Gastrocnemius medialis (tissue), 4 donors: ENCODE measurements around the gene GIMAP6. TPM values are rescaled to one million over a fixed set of nuclear protein-coding genes. Genes with fewer than 3 reads are reported as not detected.
"Not testable (repeated sequence)": the region's sequence is repeated elsewhere in the genome, so short reads cannot be mapped to it uniquely, and the experiment has no call there.

Experiments used
- ATAC-seq, 2 donors: fragments of 150-250 bp; one replicate each; pipeline ENCODE4 v1.9.1; 2016
- DNase-seq, 2 donors: peaks; one replicate each; pipeline ENCODE4 v3.0.0-alpha.2; 2019
- H3K27ac ChIP-seq, 4 donors: fragments of 200-600 bp; sonication (generic); 1 replicate in 1 of 4; 2 replicates in 3 of 4; pipeline ENCODE4 v1.5.1; 2016 to 2018; ENCODE audit warnings: mild to moderate bottlenecking in 2 of 4, moderate library complexity in 1 of 4
- H3K27me3 ChIP-seq, 3 donors: fragments of 200-600 bp; sonication (generic) in 2 of 3; 1 replicate in 1 of 3; 2 replicates in 2 of 3; pipeline versions ENCODE4 v1.5.1 to v1.6.0; 2016 to 2019; ENCODE audit warnings: mild to moderate bottlenecking in 1 of 3, moderate library complexity in 1 of 3
- H3K36me3 ChIP-seq, 2 donors: fragments of 200-600 bp; sonication (generic) in 1 of 2; one replicate each; pipeline ENCODE4 v1.5.1; 2017 to 2018
- H3K4me1 ChIP-seq, 2 donors: fragments of 200-600 bp; sonication (generic) in 1 of 2; one replicate each; pipeline ENCODE4 v1.5.1; 2016 to 2017; ENCODE audit warnings: mild to moderate bottlenecking in 2 of 2
- H3K4me3 ChIP-seq, 4 donors: fragments of 200-600 bp; sonication (generic) in 3 of 4; 1 replicate in 1 of 4; 2 replicates in 3 of 4; pipeline ENCODE4 v1.5.1; 2016 to 2019; ENCODE audit warnings: mild to moderate bottlenecking in 2 of 4
- H3K9me3 ChIP-seq, 3 donors: fragments of 200-600 bp; sonication (generic) in 2 of 3; 1 replicate in 1 of 3; 2 replicates in 2 of 3; pipeline ENCODE4 v1.5.1; 2016 to 2019
- CTCF ChIP-seq, 5 experiments: fragments of 450-650 bp in 3 of 5; fragments of 200-600 bp in 2 of 5; sonication (generic) in 2 of 5; IDR thresholded peaks in 4 of 5; conservative IDR thresholded peaks in 1 of 5; 1 replicate in 4 of 5; 2 replicates in 1 of 5; pipeline ENCODE4 v1.5.1; 2016 to 2019; ENCODE audit warnings: antibody characterized with exemption in 5 of 5, mild to moderate bottlenecking in 3 of 5, moderate library complexity in 3 of 5
- POLR2A ChIP-seq, 2 donors: fragments of 450-650 bp; IDR thresholded peaks; one replicate each; pipeline ENCODE4 v1.6.1; 2017; ENCODE audit warnings: antibody characterized with exemption in 2 of 2, mild to moderate bottlenecking in 2 of 2, moderate library complexity in 2 of 2
- in situ Hi-C, 4 donors: fragments of 200-750 bp; cut with MboI; loops; one replicate each; pipeline versions ENCODE4 v1.15.0 to v1.8.0; 2017; ENCODE audit warnings: low sequenced_read_pairs in 4 of 4
- intact Hi-C: fragments of 100-400 bp; cut with DNase I; formaldehyde crosslinking; loops from one replicate; pipeline ENCODE4 v1.15.1; 2023; ENCODE audit warnings: low total_unique reads
- total RNA-seq, 4 donors: library from RNA; depleted of rRNA; stranded (reverse); fragments of >200 nt; gene quantifications; one replicate each; pipeline versions ENCODE4 v1.1.0 to v1.2.3, GENCODE V29; 2016

Gene GIMAP6
- total RNA-seq, 4 donors from 2014 or later: 8.5 to 27.8 (median 12.4) TPM

- ATAC-seq: peak; percentile 9 to 21
- peak overlapping the region; percentile 44 to 76 (median 70) for H3K27ac ChIP-seq
- no peak overlapping the region for H3K4me3 ChIP-seq
- no peaks in the 10 kb centered on the region for H3K27me3 ChIP-seq
- no peaks in the 10 kb centered on the region for H3K9me3 ChIP-seq
- intact Hi-C loops: no loop called here
- no peaks in the 10 kb centered on the region for H3K36me3 ChIP-seq
- DNase-seq: no peak
- TF ChIP-seq POLR2A (IDR thresholded peaks at IDR 0.05): no peak
- TF ChIP-seq CTCF (IDR thresholded peaks at IDR 0.05 in 4 of 5, conservative IDR thresholded peaks at IDR 0.05 in 1 of 5): no peak
- no peaks in the 10 kb centered on the region for H3K4me1 ChIP-seq
- in situ Hi-C loops: no loop called here
Measured at GRCh38 chr7:150586068-150586784, 46.0 kb downstream of the GIMAP6 start.

- intact Hi-C loops: no loop called here
- ATAC-seq (no peak), DNase-seq (no peak)
- TF ChIP-seq CTCF (IDR thresholded peaks at IDR 0.05 in 4 of 5, conservative IDR thresholded peaks at IDR 0.05 in 1 of 5) (no peak), POLR2A (IDR thresholded peaks at IDR 0.05) (no peak)
- Histone ChIP-seq H3K4me1 (no peaks in the 10 kb centered on the region), H3K9me3 (no peaks in the 10 kb centered on the region), H3K36me3 (no peaks in the 10 kb centered on the region), H3K4me3 (no peak overlapping the region), H3K27ac (peak overlapping the region; percentile 44 to 76 (median 70)), H3K27me3 (no peaks in the 10 kb centered on the region)
- in situ Hi-C loops: no loop called here
Measured at GRCh38 chr7:150585199-150585598, 47.0 kb downstream of the GIMAP6 start.

- Histone ChIP-seq H3K27me3 (no peaks in the 10 kb centered on the region), H3K4me1 (no peaks in the 10 kb centered on the region), H3K27ac (no peak overlapping the region), H3K9me3 (no peaks in the 10 kb centered on the region), H3K4me3 (no peak overlapping the region), H3K36me3 (no peaks in the 10 kb centered on the region)
- ATAC-seq (no peak), DNase-seq (no peak)
- in situ Hi-C loops (no loop called here), intact Hi-C loops (no loop called here)
- no peak for TF ChIP-seq POLR2A (IDR thresholded peaks at IDR 0.05)
- no peak for TF ChIP-seq CTCF (IDR thresholded peaks at IDR 0.05 in 4 of 5, conservative IDR thresholded peaks at IDR 0.05 in 1 of 5)
Measured at GRCh38 chr7:150580638-150581394, 51.4 kb downstream of the GIMAP6 start.

GRCh38 chr7:150579979-150580637, 52.1 kb downstream of the GIMAP6 start:
- in situ Hi-C loops, H3K27ac ChIP-seq, intact Hi-C loops, H3K4me3 ChIP-seq, DNase-seq, H3K9me3 ChIP-seq, H3K36me3 ChIP-seq, H3K27me3 ChIP-seq, ATAC-seq, H3K4me1 ChIP-seq: not testable (repeated sequence)

Other genes with a start within 250 kb of the GIMAP6 start
- gene GIMAP8, start 181.8 kb downstream of the GIMAP6 start, total RNA-seq: 10 to 100 TPM in 1 of 4 donors, 1 to 10 TPM in 3; 5.4 to 10.4 (median 7.1) TPM
- 1 to 10 TPM; 6.6 to 7.8 (median 7.0) TPM for gene GIMAP7, start 117.5 kb downstream of the GIMAP6 start, total RNA-seq
- gene GIMAP4, start 65.0 kb downstream of the GIMAP6 start, total RNA-seq: 10 to 100 TPM; 11.9 to 16.9 (median 15.0) TPM
- gene GIMAP2, start 53.3 kb upstream of the GIMAP6 start, total RNA-seq: 1 to 10 TPM; 2.2 to 6.7 (median 3.2) TPM
- gene GIMAP1, start 84.2 kb upstream of the GIMAP6 start, total RNA-seq: 1 to 10 TPM; 4.1 to 7.8 (median 4.9) TPM
- gene GIMAP5, start 105.0 kb upstream of the GIMAP6 start, total RNA-seq: 10 to 100 TPM; 13.5 to 29.4 (median 15.6) TPM
- gene TMEM176B, start 168.0 kb upstream of the GIMAP6 start, total RNA-seq: 1 to 10 TPM; 5.8 to 9.6 (median 7.6) TPM
- 10 to 100 TPM in 1 of 4 donors, 1 to 10 TPM in 3; 5.2 to 12.9 (median 8.9) TPM for gene TMEM176A, start 168.4 kb upstream of the GIMAP6 start, total RNA-seq
- gene AOC1, start 220.1 kb upstream of the GIMAP6 start, total RNA-seq: 1 to 10 TPM in 1 of 4 donors, not detected in 3; 1.6 TPM